Muscle of back (tissue), 11 donors: ENCODE results near the gene TP53I11. TPM values are rescaled to one million over a fixed set of nuclear protein-coding genes. Genes with fewer than 3 reads are reported as not detected.
A peak's percentile ranks its signal among the peaks of the same experiment; 100 is the strongest.

Experiments used
- DNase-seq, 3 donors: peaks; one replicate each; pipeline versions ENCODE4 v3.0.0 to v3.0.0-alpha.2; 2013
- polyA plus RNA-seq, 10 donors: library from polyadenylated mRNA; unstranded; fragments of 120-200 nt; gene quantifications; one replicate each; pipeline ENCODE4 v1.2.1, GENCODE V29; 2013; ENCODE audit not compliant: insufficient read length in 10 of 10

TP53I11 gene
- polyA plus RNA-seq, 10 donors, result 36.6 to 57.2 (median 43.9) TPM

- peak in 1 of 3 donors; percentile 46 for DNase-seq
Measured at GRCh38 chr11:44942029-44942955, 8.4 kb downstream of the TP53I11 start.

GRCh38 chr11:44941259-44942021 is 9.2 kb downstream of the TP53I11 start:
- DNase-seq, result peak in 1 of 3 donors; percentile 57

DNA sequence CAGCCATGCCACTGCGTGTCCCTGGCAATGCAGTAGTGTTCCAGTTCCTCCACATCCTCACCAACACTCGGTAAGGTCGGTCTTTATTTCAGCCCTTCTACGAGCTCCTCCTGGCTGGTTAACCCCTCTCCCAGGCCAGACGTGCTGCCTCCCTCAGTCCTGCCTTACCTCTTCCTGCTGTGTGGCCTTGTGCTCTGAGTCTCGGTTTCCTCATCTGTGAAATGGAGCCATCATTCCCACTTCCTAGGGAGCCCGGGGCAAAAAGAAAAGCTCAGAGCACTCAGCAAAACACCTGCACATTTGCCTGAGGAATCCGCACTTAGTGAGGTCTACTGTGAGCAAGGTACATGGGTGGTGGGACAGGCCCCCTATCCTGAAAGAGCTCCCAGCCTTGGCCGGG is 9.8 kb downstream of the TP53I11 start:
- DNase-seq, result no peak

DNA sequence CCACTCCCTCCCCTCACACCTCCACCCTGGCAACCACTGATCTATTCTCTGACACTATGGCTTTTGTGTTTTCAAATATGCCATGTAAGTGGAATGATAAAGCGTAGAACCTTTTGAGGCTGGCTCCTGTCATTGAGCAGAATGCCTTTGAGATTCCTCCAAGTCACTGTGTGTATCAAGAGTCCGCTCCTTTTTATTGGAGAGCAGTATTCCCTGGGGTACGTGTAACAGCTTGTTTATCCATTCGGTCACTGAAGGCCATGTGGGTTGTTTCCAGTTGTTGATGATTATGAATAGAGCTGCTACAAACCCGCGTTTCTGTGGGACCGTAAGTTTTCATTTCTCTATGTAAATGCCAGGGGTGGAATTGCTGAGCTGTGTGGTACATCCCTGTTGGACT is 10.3 kb downstream of the TP53I11 start:
- peak in 1 of 3 donors; percentile 59 for DNase-seq

DNA sequence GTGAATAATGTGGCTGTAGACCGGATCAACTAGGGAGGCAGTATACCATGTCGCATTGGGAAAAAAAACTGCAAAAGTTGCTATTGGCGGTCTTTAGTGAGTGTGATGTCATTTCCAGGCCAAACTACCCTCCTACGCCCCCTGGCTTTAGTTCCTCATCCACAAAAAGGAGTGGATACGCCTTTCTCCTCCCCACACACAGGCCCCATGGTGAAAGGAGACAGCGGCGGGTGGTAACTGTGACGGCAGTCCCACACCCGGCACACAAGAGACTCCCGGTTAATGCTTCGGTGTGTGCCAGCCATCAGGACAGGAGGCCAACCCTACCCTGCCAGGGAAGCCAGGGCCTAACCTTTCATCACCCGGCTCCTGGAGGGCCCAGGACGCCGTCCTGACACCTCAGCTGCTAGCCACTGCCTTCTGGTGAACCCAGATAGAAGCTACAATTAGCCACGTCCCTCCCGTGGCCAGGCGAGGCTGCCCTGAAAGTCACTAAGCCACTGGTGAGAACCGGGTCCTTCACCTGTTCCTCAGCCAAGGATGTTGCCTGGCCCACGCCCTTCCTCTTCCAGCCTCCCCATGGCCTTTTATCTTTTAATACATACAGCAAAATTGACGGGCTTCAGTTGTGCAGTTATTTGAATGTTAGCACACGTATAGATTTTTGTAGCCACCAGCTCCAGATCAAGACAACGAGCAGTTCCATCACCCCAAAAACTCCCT is 10.8 kb downstream of the TP53I11 start:
- DNase-seq, result peak in 1 of 3 donors; percentile 81

- DNase-seq, result no peak
Measured at GRCh38 chr11:44938066-44938691, 12.5 kb downstream of the TP53I11 start.

- DNase-seq, result no peak
Measured at GRCh38 chr11:44936951-44937543, 13.6 kb downstream of the TP53I11 start.

GRCh38 chr11:44936525-44936924 is 14.2 kb downstream of the TP53I11 start:
- peak; percentile 78 to 93 (median 88) for DNase-seq

DNA sequence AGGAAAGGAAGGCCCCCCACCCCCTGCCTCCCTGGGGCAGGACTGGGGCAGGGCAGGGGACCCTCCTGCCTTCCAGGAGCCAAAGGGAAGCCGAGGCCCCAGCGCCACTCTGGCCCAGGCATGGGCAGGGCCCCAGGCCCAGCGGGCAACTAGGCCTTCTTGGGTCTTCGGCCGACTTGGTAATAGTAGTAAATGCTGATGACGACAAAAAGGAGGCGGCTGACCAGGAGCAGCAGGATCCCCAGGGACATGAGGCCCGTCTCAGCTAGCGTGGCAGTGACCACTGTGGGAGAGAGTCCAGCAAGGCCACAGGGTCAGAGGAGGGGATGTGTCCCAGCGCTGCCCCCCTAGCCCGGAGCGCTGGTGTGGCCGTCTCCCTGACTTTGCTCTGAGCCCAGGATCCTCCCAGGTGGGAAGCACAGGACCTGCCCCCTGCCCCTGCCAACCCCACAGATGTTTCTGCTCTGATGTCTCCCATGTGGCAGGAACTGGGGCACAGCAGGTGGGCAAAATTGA is 15.9 kb downstream of the TP53I11 start:
- DNase-seq, result no peak

- DNase-seq, result no peak
Measured at GRCh38 chr11:44934110-44934509, 16.6 kb downstream of the TP53I11 start.

DNA sequence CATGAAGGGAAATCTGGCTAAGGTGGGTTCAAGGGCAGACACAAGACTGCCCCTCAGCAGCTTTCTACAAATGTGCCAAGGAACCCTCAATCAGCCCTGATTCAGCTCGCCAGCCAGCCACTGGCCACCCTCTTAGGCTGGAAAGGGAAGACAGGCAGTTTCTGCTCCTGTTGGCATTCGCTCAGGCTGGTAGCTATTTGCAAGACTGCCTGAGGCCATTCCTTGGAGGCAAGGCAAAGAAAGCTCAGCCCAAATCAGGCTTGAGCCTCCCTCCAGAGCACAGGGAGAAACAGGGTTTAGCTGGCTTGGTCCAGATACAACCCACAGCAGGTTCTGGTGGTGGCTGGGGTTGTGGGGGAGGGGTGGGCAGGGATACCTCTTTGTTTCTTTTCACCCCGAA is 19.2 kb downstream of the TP53I11 start:
- no peak for DNase-seq

- no peak for DNase-seq
Measured at GRCh38 chr11:44930588-44931302, 19.9 kb downstream of the TP53I11 start.

DNA sequence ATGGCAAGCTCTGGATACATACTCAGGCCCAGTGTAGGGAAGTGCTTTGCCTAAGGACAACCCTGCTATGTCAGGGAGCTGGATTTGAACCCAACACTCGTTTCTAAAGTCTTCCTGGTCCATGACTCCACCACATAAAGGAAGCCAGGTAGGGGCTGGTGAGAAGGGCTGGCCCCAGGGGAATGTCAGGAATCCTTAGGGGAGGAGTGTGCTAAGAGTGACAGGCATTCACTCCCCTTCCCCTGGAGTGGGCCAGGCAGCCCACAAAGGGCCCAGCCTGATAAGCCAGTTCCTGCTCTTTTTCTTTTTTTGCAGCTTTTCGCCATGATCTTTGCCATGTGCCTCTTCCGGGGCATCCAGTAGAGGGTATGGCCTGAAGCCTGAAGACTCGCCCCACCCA is 21.9 kb downstream of the TP53I11 start:
- DNase-seq, result no peak

DNA sequence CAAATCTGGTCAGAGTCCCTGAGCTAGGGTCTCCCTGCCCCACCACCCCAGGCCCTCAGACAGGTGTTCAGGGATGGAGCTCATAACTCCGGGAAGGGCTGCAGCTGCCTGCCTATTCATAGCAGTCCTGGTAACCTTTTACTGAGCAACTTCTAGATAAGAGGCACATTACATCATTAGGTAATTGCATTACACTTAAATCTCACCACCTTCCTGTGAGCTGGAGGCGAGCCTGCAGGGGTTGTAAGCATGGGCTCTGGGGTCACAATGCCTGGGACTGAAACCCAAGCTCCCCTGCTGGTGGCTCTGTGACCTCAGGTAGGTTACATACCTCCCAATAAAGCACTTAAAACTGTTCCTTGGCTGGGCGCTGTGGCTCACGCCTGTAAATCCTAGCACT is 22.5 kb downstream of the TP53I11 start:
- no peak for DNase-seq

DNA sequence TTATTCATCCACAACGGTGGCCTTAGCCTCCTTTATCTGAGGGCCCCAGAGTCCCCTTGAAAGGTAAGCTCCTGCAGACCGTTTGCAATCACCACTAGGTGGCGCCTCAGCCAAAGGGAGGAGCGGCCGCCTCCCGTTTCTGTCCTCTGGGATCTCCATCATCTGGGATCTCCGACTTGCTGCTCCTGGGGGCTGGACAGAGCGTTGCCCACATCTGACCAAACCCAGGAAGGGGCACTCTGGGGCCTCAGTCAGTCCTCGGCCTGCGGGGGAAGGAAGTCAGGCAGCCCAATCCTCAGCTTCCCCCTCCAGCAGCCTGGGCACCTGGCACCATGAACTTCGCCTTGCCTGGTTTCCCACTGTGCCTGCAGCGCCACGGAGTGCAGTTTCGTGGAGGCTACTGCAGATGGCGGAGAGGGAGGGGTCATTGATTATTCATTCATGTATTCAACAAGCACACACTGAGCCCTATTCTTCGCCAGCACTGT is 23.5 kb downstream of the TP53I11 start:
- peak in 2 of 3 donors; percentile 47 to 77 for DNase-seq

DNA sequence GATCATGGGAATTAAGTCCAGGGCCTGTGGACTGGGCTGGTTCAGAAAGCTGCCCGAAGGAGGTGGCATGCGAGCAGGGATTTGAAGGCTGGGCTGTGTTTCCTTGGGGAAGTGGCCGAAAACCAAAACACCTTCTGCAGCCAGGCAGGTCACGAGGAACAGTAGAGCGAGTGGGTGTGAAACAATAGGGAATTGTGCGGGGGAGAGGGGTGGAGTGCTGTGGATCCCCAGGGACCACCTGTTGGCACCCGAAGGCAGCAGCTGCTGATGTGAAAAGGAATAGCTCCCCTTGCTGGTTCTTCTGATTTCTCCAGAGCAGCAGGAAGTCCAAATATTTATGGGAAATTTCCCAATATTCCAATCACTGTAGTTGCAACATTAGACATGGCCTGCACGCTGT is 24.6 kb downstream of the TP53I11 start:
- peak in 1 of 3 donors; percentile 39 for DNase-seq

- DNase-seq, result no peak
Measured at GRCh38 chr11:44923806-44924205, 26.9 kb downstream of the TP53I11 start.

- no peak for DNase-seq
Measured at GRCh38 chr11:44923115-44923514, 27.6 kb downstream of the TP53I11 start.

DNA sequence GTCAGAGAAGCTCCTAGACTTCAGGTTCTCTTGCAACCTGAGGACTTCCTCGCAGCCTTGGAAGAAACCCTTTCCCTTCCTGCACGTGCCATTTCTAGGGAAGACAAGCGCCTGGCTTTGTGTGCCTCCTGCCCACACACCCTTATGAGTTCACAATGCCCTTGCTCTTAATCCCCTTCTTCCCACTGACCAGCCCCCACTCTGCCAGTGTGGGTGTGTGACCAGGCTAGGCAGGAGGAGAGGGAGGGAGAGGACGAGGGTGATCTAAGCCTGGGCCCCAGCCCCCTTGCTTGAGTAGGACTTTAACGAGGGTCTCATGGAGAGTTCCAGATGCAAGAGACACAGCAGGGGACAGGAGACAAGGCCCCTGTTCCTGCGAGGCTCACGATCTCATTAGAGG is 30.2 kb downstream of the TP53I11 start:
- no peak for DNase-seq

DNA sequence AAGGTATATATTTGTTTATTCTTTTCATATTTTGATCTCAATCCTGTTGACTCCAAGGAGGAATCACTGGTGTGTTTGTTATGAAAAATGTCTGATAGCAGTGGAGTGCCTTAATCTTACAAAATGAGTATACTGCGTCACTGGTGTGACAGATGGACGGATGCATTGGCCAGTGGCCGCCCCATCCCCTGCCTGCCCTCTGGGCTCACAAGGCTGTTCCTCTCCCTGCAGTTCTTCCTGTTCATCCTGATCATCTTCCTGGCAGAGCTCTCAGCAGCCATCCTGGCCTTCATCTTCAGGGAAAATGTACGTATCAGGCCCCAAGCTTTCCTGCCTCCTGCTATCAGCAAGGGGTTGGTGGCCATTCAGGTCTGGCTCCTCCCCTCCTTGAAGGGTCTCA is 32.9 kb downstream of the TP53I11 start:
- no peak for DNase-seq
